GM11168 (cell line): Measurements from ENCODE around the gene NUP93.
"Not testable (repeated sequence)": the region's sequence is repeated elsewhere in the genome, so short reads cannot be mapped to it uniquely, and the experiment has no call there.

Experiments used
- in situ Hi-C: fragments of 300-500 bp; cut with MboI; formaldehyde crosslinking; loops from one replicate; pipeline ENCODE4 v1.12.0; 2022; ENCODE audit warnings: low sequenced_read_pairs; ENCODE audit not compliant: unreplicated experiment

The NUP93 gene

GRCh38 chr16:56708525-56709442 is 21.1 kb upstream of the NUP93 start:
- in situ Hi-C loops = no loop called here

- in situ Hi-C loops = no loop called here
Measured at GRCh38 chr16:56709443-56710040, 20.4 kb upstream of the NUP93 start.

- in situ Hi-C loops = no loop called here
Measured at GRCh38 chr16:56710181-56710737, 19.7 kb upstream of the NUP93 start.

GRCh38 chr16:56711862-56712261 is 18.1 kb upstream of the NUP93 start:
- in situ Hi-C loops = no loop called here

- in situ Hi-C loops = no loop called here
Measured at GRCh38 chr16:56713794-56714193, 16.1 kb upstream of the NUP93 start.

GRCh38 chr16:56715126-56715525 is 14.8 kb upstream of the NUP93 start:
- in situ Hi-C loops = no loop called here

GRCh38 chr16:56716761-56717160 is 13.2 kb upstream of the NUP93 start:
- in situ Hi-C loops = no loop called here

GRCh38 chr16:56717532-56717931 is 12.4 kb upstream of the NUP93 start:
- in situ Hi-C loops = not testable (repeated sequence)

- in situ Hi-C loops = no loop called here
Measured at GRCh38 chr16:56722200-56722842, 7.6 kb upstream of the NUP93 start.

GRCh38 chr16:56724191-56724590 is 5.7 kb upstream of the NUP93 start:
- in situ Hi-C loops = no loop called here

GRCh38 chr16:56726283-56726682 is 3.6 kb upstream of the NUP93 start:
- in situ Hi-C loops = no loop called here

GRCh38 chr16:56726926-56727325 is 3.0 kb upstream of the NUP93 start:
- in situ Hi-C loops = no loop called here

GRCh38 chr16:56728027-56728426 is 1.9 kb upstream of the NUP93 start:
- in situ Hi-C loops = no loop called here

- in situ Hi-C loops = no loop called here
Measured at GRCh38 chr16:56728980-56729734, 772 bp upstream of the NUP93 start.

GRCh38 chr16:56732366-56732765 is 2.4 kb downstream of the NUP93 start:
- in situ Hi-C loops = no loop called here

- in situ Hi-C loops = no loop called here
Measured at GRCh38 chr16:56732832-56733231, 2.9 kb downstream of the NUP93 start.

- in situ Hi-C loops = no loop called here
Measured at GRCh38 chr16:56734429-56734828, 4.5 kb downstream of the NUP93 start.

GRCh38 chr16:56736476-56736875 is 6.5 kb downstream of the NUP93 start:
- in situ Hi-C loops = no loop called here

GRCh38 chr16:56737539-56737938 is 7.6 kb downstream of the NUP93 start:
- in situ Hi-C loops = no loop called here

GRCh38 chr16:56738221-56738620 is 8.3 kb downstream of the NUP93 start:
- in situ Hi-C loops = no loop called here
